Cortex of kidney (tissue), 1 donor: ENCODE measurements around the gene ACE2.
"Not testable (repeated sequence)": the region's sequence is repeated elsewhere in the genome, so short reads cannot be mapped to it uniquely, and the experiment has no call there.

Experiments used
- DNase-seq: peaks from one replicate; lab custom pipeline; 2025; lab: John Stamatoyannopoulos, UW

The ACE2 gene

GRCh38 chrX:15600745-15601144 is at the start of gene ACE2:
ACE2 (minus strand) TSS chrX:15600960; CDS start chrX:15600911, 49 bp downstream.
- no peak for DNase-seq

- not testable (repeated sequence) for DNase-seq
These were observed 46.8 kb upstream of the ACE2 start for GRCh38 chrX:15647510-15647909.

DNA sequence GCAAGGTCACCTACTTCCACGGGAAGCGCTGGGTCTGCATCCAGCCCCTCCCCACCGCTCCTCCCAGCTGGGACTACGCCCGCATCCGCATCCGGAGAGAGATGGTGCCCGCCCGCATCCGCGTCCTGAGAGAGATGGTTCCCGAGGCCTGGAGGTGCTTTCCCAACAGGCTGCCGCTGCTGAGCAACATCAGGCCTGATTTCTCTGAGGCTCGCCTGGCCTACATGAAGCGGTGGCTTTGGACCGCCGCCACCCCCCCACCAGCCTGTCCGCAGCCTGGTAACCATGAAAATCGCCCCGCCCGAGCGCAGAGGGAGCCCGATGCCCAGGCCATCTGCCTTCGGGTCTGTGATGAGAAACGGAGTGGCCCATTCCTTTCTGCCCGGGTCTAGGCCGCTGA is 45.8 kb upstream of the ACE2 start:
- DNase-seq: no peak

- no peak for DNase-seq
These were observed 45.3 kb upstream of the ACE2 start for GRCh38 chrX:15646031-15646430.

- DNase-seq: no peak
These were observed 44.5 kb upstream of the ACE2 start for GRCh38 chrX:15645266-15645665.

- no peak for DNase-seq
These were observed 43.8 kb upstream of the ACE2 start for GRCh38 chrX:15644560-15644872.

DNA sequence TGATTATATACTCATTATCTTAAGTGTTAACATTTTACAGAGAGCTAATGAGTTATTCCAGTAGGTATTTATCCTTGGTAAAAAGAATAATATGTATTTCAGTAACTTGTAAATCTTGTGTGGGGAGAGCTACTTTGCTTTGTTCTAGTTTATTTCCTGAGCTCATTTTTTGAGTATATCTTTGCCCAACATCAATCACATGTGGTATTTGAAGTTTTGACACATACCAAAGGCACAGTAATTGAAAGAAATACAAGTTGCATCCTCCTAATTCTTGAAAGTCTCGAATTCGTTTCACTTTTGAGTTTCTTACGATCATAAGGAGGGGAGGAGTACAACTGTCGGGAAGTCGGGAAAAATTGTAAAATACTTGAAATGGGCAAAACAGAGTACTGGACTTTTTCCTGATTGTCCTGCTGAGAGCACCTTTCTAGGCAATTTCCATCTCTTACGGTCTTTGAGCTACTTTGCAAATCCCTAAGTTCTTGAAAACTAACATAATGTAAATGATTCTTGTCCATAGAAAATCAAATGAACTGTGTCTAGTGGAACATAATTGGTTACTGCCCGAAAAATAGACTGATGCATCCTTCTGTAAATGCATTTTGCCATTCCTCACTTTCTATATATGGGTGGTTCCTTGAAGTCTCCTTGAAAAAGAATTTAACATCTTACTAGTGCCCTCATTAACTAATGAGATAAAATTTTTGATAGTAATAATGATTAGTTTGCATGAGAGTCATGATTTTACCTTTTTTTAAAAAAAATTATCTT is 43.2 kb upstream of the ACE2 start:
- no peak for DNase-seq

- DNase-seq: no peak
These were observed 30.9 kb upstream of the ACE2 start for GRCh38 chrX:15631637-15632036.

GRCh38 chrX:15623054-15623453 is 22.3 kb upstream of the ACE2 start:
- no peak for DNase-seq

GRCh38 chrX:15619053-15619755 is 18.4 kb upstream of the ACE2 start:
- DNase-seq: no peak

DNA sequence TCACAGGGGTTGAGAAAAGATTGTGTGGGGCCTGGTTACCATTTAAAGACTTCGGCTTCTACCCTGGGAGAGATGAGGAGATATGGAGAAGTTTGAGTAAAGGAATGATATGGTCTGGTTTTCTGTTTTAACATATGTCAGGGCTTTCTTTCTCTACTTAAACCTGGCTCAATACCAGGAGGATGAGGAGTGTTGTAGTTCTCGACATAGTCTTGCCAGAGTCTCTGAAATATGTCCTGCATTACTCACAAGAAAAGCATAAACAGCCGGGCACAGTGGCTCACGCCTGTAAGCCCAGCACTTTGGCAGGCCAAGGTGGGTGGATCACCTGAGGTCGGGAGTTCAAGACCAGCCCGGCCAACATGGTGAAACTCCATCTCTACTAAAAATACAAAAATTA is 16.4 kb upstream of the ACE2 start:
- DNase-seq: no peak

- DNase-seq: no peak
These were observed 15.8 kb upstream of the ACE2 start for GRCh38 chrX:15616531-15616930.

DNA sequence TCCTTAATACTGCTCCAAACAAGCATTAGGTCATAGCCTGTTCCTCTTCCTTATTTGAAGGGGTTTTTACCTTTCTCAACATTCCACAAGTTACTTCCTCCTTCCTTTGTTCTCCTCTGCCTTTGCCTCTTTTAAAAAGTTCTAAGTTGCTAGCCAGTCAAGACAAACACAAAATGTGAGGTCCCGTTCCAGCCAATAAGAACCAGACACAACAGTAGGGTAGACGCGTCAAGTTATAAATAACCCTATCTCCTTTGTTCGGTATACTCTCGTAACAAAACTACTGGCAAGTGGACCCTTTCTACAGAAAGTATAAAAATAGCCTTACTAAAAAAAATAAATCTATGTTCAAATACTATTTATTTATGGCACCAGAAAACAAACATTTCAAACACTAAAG is 6.3 kb upstream of the ACE2 start:
- DNase-seq: no peak

GRCh38 chrX:15606136-15606535 is 5.4 kb upstream of the ACE2 start:
- no peak for DNase-seq

DNA sequence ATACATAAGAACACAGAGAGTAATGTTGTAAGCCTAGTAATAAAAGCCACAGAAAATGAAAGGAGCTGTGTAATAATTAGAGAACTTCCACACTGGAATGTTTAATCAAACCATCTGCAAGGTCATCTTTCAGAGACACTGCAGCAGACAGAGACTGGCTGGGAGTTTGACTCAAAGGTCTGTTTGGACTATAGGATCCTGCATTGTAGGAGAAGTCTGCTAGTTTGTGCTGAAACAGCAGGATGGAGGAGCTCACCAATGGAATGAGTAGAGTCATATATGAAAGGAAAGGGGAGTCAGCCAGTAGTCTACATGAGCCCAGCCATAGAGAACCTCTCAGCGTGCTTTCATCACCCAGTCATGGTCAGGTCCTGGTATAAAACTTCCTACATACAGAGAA is 4.5 kb upstream of the ACE2 start:
- no peak for DNase-seq

DNA sequence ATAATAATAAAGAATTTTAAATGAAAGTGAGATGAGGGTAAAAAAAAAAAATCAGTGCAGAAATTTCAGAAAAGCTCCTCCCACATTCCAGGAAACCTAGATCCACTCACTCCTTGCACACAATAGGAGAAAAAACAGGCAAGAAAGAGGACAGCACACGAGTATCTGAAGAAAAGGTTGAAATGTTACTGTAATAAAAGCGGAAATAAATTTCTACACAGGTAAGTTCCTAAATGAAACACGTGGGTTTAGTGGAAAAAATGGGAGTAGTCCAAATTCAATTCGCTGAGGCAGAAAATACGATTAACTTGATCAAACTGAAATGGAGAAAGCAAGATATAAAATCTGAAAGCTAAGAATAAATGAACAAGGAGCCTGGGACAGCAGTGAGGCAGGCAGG is 2.0 kb upstream of the ACE2 start:
- no peak for DNase-seq

- DNase-seq: no peak
These were observed 1.2 kb upstream of the ACE2 start for GRCh38 chrX:15601932-15602331.

- no peak for DNase-seq
These were observed 711 bp downstream of the ACE2 start for GRCh38 chrX:15600049-15600448.

GRCh38 chrX:15599461-15599860 is 1.3 kb downstream of the ACE2 start:
- no peak for DNase-seq

GRCh38 chrX:15598026-15598425 is 2.7 kb downstream of the ACE2 start:
- no peak for DNase-seq

- DNase-seq: no peak
These were observed 6.4 kb downstream of the ACE2 start for GRCh38 chrX:15594371-15594770.

GRCh38 chrX:15579778-15580747 is 20.7 kb downstream of the ACE2 start:
- no peak for DNase-seq

DNA sequence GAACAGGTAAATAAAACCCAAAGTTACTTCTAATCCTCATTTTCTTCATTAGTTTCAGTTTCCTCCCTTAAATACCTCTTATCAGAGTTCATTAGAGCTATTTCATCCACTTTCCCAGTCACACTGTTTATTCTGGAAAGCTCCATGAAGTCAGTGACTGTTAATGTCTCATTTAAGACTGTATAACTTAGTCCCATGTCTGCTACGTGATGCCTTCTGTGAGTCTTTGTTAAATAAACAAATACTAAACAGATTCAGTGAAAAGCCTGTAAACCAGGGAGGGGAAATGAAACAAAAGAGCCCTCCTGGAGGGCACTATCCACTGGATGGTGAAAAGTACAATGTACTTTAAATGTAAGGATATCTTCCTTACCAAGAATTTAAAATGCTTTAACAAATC is 24.7 kb downstream of the ACE2 start:
- no peak for DNase-seq
